Keratinocyte (primary cell): ENCODE data around the gene ANAPC2. TPM values are rescaled to one million over a fixed set of nuclear protein-coding genes. Genes with fewer than 3 reads are reported as not detected.

Experiments used
- DNase-seq: peaks from one replicate; pipeline ENCODE4 v3.0.0-alpha.2; 2011; ENCODE audit warnings: low read depth, missing footprints, low spot score
- FAIRE-seq: peaks from 2 replicates; lab custom pipeline; 2011; peaks lifted over from hg19 to GRCh38; lab: Jason Lieb, UNC
- H2AFZ ChIP-seq: 2 replicates; pipeline ENCODE4 v1.6.0; 2012; ENCODE audit warnings: low read length, control low read depth, inconsistent platforms; ENCODE audit not compliant: control insufficient read depth
- H3K27ac ChIP-seq: 2 replicates; pipeline ENCODE4 v1.5.1; 2011; ENCODE audit warnings: low read length; ENCODE audit not compliant: control insufficient read depth, insufficient read depth
- H3K27me3 ChIP-seq: 3 replicates; pipeline ENCODE4 v1.6.0; 2011; ENCODE audit warnings: low read length; ENCODE audit not compliant: control insufficient read depth, insufficient read depth; ENCODE audit errors: extremely low read depth
- H3K36me3 ChIP-seq, 2 experiments: 2 replicates in 1 of 2; 3 replicates in 1 of 2; pipeline ENCODE4 v1.5.1; 2011; ENCODE audit warnings: low read length in 2 of 2, mild to moderate bottlenecking in 1 of 2; ENCODE audit not compliant: control insufficient read depth in 2 of 2, insufficient read depth in 2 of 2; ENCODE audit errors: extremely low read depth in 1 of 2
- H3K4me1 ChIP-seq: 3 replicates; pipeline ENCODE4 v1.5.1; 2011; ENCODE audit warnings: low read length; ENCODE audit not compliant: control insufficient read depth, insufficient read depth; ENCODE audit errors: extremely low read depth
- H3K4me2 ChIP-seq: 3 replicates; pipeline ENCODE4 v1.6.0; 2011; ENCODE audit warnings: low read depth, low read length; ENCODE audit not compliant: control insufficient read depth, insufficient read depth; ENCODE audit errors: extremely low read depth
- H3K4me3 ChIP-seq, 3 experiments: fragments of 200-600 bp in 1 of 3; sonication (generic) in 1 of 3; 2 replicates in 2 of 3; 3 replicates in 1 of 3; pipeline ENCODE4 v1.5.1; 2011 to 2016; ENCODE audit warnings: low read length in 3 of 3, mild to moderate bottlenecking in 3 of 3, control low read depth in 2 of 3, inconsistent platforms in 1 of 3, low read depth in 1 of 3, mixed read lengths in 1 of 3, mixed run types in 1 of 3, moderate library complexity in 1 of 3; ENCODE audit not compliant: control insufficient read depth in 2 of 3, insufficient read depth in 2 of 3; ENCODE audit errors: extremely low read depth in 1 of 3
- H3K79me2 ChIP-seq: 2 replicates; pipeline ENCODE4 v1.6.0; 2012; ENCODE audit warnings: low read length; ENCODE audit not compliant: control insufficient read depth, insufficient read depth
- H3K9ac ChIP-seq: 3 replicates; pipeline ENCODE4 v1.6.0; 2011; ENCODE audit warnings: low read length; ENCODE audit not compliant: control insufficient read depth, insufficient read depth; ENCODE audit errors: extremely low read depth
- H3K9me1 ChIP-seq: 3 replicates; pipeline ENCODE4 v1.6.0; 2011; ENCODE audit warnings: low read length; ENCODE audit not compliant: control insufficient read depth, insufficient read depth; ENCODE audit errors: extremely low read depth
- H3K9me3 ChIP-seq: 2 replicates; pipeline ENCODE4 v1.5.1; 2012; ENCODE audit warnings: low read depth, low read length; ENCODE audit not compliant: control insufficient read depth
- H4K20me1 ChIP-seq: 3 replicates; pipeline ENCODE4 v1.6.0; 2011; ENCODE audit warnings: low read length; ENCODE audit not compliant: control insufficient read depth, insufficient read depth; ENCODE audit errors: extremely low read depth
- EZH2 ChIP-seq: IDR thresholded peaks from one replicate; pipeline ENCODE4 v1.6.1; 2012; ENCODE audit warnings: inconsistent platforms, mild to moderate bottlenecking, low read length, moderate library complexity
- dilution Hi-C: fragments of 300-500 bp; cut with MboI; formaldehyde crosslinking; loops from one replicate; pipeline ENCODE4 v1.7.0; 2020; ENCODE audit warnings: low sequenced_read_pairs; ENCODE audit not compliant: extremely low pct_ligation_motif_present
- polyA plus RNA-seq, 5 experiments: library from polyadenylated mRNA; depleted of rRNA in 3 of 5; stranded (reverse) in 3 of 5; stranded (forward) in 1 of 5; unstranded in 1 of 5; fragments of >200 nt; gene quantifications; 1 replicate in 1 of 5; 2 replicates in 3 of 5; 3 replicates in 1 of 5; pipeline versions ENCODE4 v1.2.1 to v1.2.3, GENCODE V29; 2011 to 2012; ENCODE audit warnings: missing spikeins in 2 of 5, low read depth in 1 of 5, low replicate concordance in 1 of 5
- TF ChIP-seq, protein P1 (sequence below), 3 experiments: IDR thresholded peaks in 1 of 3; conservative IDR thresholded peaks in 1 of 3; optimal IDR thresholded peaks in 1 of 3; 2 replicates in 2 of 3; 3 replicates in 1 of 3; pipeline versions ENCODE3 to v1.5.1; 2011; ENCODE audit warnings: low read length in 3 of 3, mild to moderate bottlenecking in 3 of 3, moderate library complexity in 2 of 3, control low read depth in 1 of 3, inconsistent platforms in 1 of 3; ENCODE audit not compliant: insufficient read depth in 2 of 3; ENCODE audit errors: extremely low read depth in 1 of 3

The ANAPC2 gene
- polyA plus RNA-seq, 1 donor (not counting 4 experiments of a cell fraction or from before 2014, with no cell fraction given), result 11.9 TPM

DNA sequence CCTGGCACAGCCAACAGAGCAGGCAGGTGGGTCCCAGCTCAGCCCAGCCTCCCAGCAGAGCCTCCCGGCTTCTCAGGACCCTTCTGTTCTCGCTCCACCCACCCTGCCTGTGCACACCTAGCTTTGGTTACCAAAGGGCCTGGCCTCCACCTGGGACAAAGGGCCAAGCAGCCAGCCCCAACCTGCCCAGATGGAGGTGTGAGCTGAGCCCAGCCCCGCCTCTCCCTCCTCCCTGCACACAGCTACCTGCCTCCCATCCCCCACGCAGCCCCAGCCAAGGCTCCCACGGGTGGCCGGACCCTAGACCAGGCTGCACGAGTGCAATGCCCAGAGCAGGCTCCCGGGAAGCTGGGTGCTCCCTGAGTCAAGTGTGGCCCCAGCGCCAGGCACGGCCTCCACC lies 6.5 kb upstream of the ANAPC2 start:
- FAIRE-seq (no peak), DNase-seq (no peak)
- peak overlapping the region in 1 of 3 experiments; percentile 12 for H3K4me3 ChIP-seq
- H3K9ac ChIP-seq, result peak overlapping the region; percentile 28
- H3K36me3 ChIP-seq, result peaks cover 9 to 13% of the 10 kb centered on the region in 2 experiments
- dilution Hi-C loops, result no loop called here
- no peak for TF ChIP-seq EZH2
- TF ChIP-seq, protein P1, sequence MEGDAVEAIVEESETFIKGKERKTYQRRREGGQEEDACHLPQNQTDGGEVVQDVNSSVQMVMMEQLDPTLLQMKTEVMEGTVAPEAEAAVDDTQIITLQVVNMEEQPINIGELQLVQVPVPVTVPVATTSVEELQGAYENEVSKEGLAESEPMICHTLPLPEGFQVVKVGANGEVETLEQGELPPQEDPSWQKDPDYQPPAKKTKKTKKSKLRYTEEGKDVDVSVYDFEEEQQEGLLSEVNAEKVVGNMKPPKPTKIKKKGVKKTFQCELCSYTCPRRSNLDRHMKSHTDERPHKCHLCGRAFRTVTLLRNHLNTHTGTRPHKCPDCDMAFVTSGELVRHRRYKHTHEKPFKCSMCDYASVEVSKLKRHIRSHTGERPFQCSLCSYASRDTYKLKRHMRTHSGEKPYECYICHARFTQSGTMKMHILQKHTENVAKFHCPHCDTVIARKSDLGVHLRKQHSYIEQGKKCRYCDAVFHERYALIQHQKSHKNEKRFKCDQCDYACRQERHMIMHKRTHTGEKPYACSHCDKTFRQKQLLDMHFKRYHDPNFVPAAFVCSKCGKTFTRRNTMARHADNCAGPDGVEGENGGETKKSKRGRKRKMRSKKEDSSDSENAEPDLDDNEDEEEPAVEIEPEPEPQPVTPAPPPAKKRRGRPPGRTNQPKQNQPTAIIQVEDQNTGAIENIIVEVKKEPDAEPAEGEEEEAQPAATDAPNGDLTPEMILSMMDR (optimal IDR thresholded peaks at IDR 0.05 in 1 of 3, IDR thresholded peaks at IDR 0.05 in 1 of 3, conservative IDR thresholded peaks at IDR 0.05 in 1 of 3; ENCODE audit: extremely low read depth in 1 of 3, insufficient read depth in 2 of 3, low read length in 3 of 3), result no peak
- H3K27ac ChIP-seq, result no peak overlapping the region
- H3K4me2 ChIP-seq, result peak overlapping the region; percentile 74
- H3K9me1 ChIP-seq, result peaks cover 3% of the 10 kb centered on the region
- H3K27me3 ChIP-seq, result peaks cover 3% of the 10 kb centered on the region
- no peak overlapping the region for H2AFZ ChIP-seq
- H4K20me1 ChIP-seq, result peaks cover 7% of the 10 kb centered on the region
- peaks cover 12% of the 10 kb centered on the region for H3K79me2 ChIP-seq
- H3K4me1 ChIP-seq, result peaks cover 33% of the 10 kb centered on the region
- H3K9me3 ChIP-seq, result no peaks in the 10 kb centered on the region

DNA sequence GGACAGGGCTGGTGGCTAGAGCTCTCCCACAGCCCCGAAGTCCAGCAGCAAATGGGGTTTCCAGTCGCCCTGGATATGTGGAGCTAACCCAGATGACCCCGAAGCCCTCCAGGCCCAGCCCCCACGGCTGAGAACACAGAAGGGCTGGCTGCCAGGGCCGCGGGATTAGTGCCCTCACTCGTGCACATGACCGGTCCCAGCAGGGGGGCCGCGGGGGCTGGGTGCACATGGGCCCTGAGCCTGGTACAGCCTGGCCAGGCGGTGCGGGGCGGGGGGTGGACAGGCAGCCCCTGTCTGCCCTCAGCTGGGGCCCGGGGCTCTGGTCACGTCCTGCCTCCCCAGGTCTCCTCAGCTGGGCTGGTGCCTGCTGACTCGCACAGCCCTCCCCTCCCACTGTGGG lies 6.0 kb upstream of the ANAPC2 start:
- peaks cover 17% of the 10 kb centered on the region for H3K79me2 ChIP-seq
- FAIRE-seq (no peak), DNase-seq (no peak)
- H3K4me3 ChIP-seq, result peak overlapping the region in 1 of 3 experiments; percentile 12
- peaks cover 3% of the 10 kb centered on the region for H3K27me3 ChIP-seq
- no peak overlapping the region for H3K27ac ChIP-seq
- TF ChIP-seq EZH2, result no peak
- TF ChIP-seq, protein P1 (optimal IDR thresholded peaks at IDR 0.05 in 1 of 3, IDR thresholded peaks at IDR 0.05 in 1 of 3, conservative IDR thresholded peaks at IDR 0.05 in 1 of 3; ENCODE audit: extremely low read depth in 1 of 3, insufficient read depth in 2 of 3, low read length in 3 of 3), result no peak
- H3K4me1 ChIP-seq, result peaks cover 38% of the 10 kb centered on the region
- H2AFZ ChIP-seq, result no peak overlapping the region
- dilution Hi-C loops, result no loop called here
- H3K9me3 ChIP-seq, result no peaks in the 10 kb centered on the region
- peak overlapping the region; percentile 28 for H3K9ac ChIP-seq
- peaks cover 9 to 13% of the 10 kb centered on the region in 2 experiments for H3K36me3 ChIP-seq
- peaks cover 3% of the 10 kb centered on the region for H3K9me1 ChIP-seq
- H4K20me1 ChIP-seq, result peaks cover 7% of the 10 kb centered on the region
- peak overlapping the region; percentile 74 for H3K4me2 ChIP-seq
